Inferior parietal cortex (tissue), 1 donor: ENCODE results near the gene PRM3.

ENCODE experiments used
- DNase-seq: peaks from one replicate; pipeline ENCODE4 v3.0.0-alpha.2; 2016; ENCODE audit errors: extremely low spot score

PRM3 gene

DNA sequence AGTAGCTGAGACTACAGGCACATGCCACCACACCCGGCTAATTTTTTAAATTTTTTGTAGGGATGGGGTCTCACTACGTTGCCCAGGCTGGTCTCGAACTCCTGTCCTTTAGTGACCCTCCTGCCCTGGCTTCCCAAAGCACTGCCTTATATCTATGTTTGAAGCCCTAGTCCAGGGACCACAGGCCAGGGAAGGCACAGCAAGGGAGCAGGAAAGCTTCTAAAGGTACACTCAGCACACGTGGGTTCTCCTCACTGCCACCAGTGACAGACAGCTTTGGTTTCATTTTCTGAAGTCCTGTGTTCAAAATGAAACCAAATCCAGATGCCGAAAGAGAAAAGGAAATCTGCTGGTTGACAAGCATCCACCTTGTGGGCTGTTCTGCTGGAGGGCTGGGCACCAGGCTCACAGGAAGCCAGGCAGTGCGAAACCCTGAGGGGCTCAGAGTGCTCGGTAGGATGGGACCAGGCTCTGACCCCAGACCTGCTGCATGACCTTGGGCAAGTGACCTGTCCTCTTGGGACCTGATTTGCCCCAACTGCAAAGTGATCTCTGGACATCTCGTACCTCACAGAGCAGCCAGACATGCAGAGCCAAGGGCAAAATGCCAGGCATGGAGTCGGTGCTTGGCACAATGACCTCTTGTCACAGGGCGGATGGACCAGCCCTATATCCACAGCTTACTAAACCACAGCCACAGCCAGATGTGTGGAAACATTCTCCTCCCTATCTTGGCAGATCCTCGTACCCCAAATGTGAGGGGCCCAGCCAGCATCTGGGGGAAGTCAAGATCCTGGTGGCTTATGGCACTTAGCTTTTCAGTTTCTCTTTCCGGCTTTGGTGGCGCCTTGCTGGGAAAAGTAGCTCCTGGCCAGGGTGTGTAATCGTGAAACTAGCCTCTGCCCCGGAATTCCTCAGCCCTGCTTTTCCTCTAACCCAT is 14.6 kb downstream of the PRM3 start:
- peak; percentile 61 for DNase-seq

DNA sequence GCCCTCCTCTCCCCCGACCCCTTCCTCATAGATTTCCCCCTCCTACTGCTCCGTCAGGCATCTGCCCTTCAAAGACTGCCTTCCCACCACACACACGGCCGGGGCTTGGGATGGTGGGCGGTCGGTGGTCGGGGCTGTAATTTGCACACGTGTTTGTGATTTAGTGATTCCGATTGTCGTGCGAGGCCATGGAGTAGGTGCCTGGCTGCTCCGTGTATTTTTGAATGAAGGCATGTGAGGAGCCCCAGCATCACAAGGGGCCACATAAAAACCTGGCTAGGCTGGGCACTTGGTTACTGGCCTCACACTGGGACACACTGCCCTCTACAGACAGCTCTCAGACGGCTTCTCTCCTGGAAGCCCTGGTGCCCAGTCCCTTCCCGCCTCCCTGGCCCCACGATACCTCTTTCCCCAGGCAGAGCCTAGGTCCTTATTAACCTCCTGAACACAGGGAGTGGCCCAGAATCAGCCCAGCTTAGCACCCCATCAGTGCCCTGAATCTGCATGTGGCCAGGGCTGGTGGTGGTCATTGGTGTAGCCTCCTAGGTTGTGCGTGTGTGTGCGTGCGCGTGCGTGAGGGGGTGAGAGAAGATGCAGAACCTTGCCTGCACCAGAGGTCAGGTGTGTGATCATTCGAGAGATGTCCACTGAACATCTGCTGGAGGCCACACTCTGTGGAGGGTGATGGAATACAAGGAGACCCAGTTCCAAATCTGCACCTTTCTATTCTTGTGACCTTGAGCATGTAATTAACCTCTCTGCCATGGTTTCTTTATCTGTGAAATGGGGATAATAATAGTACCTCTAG is 16.1 kb downstream of the PRM3 start:
- DNase-seq, result peak; percentile 80

DNA sequence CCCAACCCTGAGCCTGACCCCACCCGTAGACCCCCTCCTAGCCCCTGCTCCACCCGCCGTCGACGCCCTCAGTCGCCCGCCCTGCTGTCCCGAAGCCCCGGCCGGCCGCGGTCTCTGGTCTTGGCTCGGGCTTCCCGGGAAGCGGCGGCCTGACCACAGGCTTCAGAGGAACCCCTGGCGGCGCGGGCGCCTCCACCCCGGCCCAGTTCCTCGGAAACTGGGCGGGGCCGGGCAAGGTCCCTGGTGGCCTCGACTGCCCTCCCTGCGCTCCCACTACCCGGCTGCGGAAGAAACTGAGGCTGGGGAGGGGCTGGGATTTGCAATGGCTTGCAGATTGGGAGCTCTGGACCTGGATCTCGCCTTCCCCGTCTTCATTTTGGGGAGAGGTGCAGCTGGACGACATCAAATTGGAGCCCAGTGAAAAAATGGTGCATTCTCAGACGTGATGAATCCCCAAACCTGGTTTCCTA is 16.7 kb downstream of the PRM3 start:
- DNase-seq, result no peak

DNA sequence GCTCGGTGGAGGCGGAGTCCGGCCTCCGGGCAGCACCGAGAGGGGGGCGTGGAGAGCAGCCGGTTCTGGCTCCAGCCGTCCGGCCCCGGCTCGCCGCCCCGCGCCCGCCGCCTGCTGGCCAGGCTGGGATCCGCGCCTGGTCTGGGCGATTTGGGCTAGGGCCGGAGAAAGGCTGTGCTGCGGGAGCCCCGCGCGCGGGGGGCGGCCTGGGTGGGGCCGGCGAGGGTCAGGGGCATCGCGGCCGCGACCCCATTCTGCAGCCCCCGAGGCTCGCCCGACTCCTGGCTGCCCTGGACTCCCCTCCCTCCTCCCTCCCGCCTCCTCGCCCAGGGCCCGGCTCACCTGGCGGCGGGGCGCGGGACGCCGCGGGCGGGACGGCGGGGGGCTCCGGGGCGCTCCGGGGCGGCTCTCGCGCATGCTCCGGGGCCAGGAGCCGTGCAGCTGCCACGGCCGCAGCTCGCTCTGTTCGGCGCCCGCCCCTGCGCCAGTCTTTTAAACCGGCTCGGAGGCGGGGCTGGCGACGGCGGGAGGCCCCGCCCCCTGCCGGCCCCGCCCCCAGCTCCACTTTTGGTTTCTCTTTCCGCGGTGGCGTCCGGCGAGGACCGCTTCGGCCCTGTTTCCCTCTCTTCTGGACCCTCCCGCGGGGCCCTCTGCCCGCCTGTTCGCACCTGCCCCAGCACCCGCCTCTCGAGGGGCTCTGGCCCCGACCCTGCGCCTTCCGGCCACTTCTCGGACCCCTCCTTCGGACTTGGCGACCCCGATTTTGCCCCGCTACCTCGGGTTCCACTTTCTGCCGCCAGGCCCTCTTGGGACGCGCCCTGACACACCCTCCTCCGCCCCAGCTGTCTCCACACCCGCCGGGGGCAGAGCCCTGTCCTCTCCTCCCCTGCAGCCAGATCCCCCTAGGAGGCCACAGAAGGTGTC is 17.4 kb downstream of the PRM3 start, which contains the start of gene SOCS1:
SOCS1 (minus strand) TSS at position 468 of the 924 bp plus-strand sequence. CDS start 726 bp downstream, outside the sequence.
- peak; percentile 79 for DNase-seq

DNA sequence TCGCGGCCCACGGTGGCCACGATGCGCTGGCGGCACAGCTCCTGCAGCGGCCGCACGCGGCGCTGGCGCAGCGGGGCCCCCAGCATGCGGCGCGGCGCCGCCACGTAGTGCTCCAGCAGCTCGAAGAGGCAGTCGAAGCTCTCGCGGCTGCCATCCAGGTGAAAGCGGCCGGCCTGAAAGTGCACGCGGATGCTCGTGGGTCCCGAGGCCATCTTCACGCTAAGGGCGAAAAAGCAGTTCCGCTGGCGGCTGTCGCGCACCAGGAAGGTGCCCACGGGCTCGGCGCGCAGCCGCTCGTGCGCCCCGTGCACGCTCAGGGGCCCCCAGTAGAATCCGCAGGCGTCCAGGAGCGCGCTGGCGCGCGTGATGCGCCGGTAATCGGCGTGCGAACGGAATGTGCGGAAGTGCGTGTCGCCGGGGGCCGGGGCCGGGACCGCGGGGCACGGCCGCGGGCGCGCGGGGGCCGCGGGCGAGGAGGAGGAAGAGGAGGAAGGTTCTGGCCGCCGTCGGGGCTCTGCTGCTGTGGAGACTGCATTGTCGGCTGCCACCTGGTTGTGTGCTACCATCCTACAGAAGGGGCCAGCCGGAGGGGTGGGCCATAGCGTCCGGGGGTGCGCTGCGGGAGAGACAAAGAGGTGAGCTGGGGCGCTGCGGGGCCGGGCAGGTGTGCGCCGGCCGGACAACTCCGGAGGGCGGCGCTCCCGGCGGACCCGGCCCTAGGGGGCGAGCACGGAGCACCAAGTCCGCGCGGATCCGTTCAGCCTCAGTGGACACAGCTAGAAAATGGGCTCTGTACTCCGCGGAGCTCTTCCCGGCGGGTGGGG is 18.3 kb downstream of the PRM3 start:
- DNase-seq, result no peak

DNA sequence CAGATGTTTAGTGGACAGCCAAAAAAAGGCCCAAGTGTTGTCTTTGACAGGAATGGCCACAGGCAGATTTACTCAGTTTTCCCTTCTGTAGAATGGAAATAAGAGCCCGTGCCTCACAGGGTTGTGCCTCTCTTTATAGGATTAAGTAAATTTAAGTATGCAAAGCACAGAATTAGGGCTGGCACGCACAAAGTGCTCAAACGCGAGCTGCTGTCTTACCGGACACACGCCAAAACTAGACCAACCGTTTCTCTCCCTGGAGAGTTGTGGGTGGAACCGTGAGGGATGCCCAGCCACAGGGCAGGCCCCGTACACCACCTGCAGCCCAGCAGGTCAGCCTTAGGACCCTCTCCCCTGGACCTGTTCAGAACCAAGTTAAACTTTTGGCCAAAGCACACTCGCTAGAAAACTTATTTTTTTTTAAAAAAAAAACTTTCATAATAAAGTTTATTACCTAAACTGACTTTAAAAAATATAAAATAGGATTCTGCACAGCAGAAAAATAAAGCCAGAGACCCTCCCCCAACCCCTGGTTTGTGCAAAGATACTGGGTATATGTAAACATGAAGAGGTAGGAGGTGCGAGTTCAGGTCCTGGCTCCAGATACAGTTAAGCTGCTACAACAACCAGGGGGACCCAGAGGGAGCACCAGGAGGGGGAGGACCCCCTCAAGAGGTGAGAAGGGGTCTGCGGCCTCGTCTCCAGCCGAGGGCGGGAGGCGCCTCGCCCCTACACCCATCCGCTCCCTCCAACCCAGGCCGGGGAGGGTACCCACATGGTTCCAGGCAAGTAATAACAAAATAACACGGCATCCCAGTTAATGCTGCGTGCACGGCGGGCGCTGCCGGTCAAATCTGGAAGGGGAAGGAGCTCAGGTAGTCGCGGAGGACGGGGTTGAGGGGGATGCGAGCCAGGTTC is 19.2 kb downstream of the PRM3 start:
- no peak for DNase-seq

DNA sequence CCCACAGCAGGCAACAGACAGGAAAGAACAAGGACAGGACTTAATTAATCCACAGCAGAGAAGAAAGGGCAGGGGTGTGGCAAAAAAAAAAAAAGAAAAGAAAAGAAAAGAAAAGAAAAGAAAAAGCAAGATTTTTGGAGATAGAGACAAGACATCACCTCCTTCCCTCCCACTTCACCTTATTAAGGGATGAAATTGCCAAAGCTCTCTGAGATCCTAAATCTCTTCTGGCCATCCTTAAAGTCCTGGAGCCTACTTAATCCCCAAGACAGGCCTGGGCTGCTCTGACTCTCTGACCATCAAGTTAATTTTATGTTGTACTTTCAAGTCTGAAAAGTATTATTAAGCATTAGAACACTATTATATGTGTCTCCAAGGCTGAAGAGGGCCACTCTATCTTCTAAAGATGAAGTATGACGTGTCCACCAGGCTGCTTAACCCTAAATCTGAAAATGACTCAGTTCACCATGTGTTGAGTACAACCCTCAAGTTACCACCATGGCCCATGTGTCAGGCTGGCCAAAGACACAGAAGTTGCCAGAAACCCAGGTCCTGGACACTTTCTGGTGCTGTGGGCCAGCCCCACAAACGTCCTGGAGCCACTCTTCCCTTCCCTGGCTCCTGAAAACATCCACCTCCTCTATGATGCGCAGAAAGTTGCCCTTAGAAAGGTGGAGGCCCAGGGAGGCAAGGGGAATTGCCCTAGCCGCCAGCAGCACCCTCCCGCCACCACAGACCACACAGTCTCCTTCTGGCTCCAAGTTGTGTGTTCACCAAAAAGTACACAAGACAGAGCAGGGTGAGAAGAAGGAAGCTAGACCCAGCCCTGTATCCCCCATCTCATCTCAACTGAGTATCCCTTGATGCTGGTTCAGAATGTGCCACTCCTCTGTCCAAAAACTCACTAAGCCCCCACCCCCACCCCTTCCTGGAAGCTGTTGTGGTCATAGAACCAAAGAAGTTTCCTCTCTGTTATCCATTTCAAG is 20.1 kb downstream of the PRM3 start:
- DNase-seq, result no peak

DNA sequence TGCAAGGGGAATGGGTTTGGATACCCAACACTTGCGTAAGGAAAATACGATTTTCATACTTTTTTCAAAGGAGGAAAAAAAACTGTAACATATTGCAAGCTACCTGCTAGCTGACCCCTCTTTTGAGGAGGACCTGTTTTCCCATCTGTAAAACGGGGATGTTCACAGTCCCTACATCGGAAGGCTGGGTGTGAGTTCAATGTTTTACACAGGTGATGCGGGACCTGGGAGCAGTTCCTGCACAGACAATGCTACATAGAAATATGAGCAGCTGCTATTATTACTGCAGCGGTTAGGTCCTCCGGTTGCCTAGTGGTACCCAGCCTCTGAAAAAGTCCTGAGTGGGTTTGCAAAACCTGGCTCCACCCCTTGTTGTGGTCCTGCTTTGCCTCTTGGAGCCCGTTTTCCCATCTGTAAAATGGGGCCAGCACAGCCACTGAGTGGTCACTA is 20.9 kb downstream of the PRM3 start:
- DNase-seq, result no peak

DNA sequence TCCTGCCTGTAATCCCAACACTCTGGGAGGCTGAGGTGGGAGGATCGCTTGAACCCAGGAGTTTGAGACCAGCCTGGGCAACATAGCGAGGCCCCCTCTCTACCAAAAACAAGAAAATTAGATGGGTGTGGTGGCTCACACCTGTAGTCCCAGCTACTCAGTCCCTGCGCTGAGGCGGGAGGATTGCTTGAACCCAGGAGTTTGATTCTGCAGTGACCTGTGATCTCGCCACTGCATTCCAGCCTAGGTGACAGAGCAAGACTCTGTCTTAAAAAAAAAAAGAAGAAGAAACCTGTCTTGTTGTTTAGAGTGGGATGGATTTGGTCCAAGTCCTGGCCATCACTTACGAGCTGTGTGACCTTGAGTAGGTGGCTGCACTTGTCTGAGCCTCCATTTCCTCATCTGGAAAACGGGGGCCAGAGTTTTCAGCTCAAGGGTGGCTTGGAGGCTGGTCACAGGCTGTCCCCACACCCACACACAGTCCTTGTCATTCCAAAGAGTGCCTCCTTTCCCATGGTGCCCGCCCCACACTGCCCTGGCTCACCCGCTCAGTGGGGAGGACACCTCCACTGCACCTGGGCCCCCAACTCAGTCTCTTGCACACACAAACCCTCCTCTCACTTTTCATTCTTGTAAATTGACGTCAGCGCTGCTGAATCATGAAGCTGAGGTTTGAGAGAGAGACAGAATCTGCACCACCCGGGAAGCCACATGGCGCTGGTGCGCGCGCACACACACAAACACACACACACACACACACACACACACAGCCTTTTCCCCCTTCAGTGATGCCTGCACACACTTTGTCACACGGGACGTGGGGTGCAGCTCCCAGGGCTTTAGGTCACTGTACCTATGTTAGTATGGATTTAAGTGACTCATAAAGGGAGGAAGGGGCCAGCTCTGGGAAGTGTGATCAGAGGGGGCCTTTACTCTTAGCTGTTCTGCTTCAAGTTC is 21.6 kb downstream of the PRM3 start:
- DNase-seq, result no peak

DNA sequence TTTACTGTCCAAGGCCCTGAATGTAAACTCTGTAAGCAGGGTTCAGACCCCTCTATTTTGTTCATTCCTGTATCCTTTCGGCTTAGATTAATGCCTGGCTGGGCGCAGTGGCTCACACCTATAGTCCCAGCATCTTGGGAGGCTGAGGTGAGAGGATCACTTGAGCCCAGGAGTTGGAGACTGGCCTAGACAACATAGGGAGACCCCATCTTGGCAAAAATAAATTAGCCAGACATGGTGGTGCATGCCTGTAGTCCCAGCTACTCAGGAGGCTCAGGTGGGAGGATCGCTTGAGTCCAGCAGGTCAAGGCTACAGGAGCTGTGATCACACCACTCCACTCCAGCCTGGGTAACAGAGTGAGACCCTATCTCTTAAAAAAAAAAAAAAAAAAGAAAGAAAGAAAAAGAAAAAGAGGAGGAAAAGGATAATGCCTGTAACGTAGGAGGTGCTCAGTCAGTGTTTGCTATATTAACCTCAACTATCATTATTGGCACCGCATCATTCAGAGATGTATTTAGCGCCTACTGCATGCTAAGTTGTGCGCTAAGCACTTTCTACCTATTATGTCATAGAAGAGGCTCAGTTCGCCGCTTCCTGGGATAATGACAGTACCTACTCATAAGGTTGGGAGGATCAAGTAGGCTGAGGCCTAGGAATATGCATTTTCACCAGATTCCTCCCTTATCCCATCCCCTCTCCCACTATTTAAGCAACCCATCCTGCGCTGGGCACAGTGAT is 22.5 kb downstream of the PRM3 start:
- no peak for DNase-seq

DNA sequence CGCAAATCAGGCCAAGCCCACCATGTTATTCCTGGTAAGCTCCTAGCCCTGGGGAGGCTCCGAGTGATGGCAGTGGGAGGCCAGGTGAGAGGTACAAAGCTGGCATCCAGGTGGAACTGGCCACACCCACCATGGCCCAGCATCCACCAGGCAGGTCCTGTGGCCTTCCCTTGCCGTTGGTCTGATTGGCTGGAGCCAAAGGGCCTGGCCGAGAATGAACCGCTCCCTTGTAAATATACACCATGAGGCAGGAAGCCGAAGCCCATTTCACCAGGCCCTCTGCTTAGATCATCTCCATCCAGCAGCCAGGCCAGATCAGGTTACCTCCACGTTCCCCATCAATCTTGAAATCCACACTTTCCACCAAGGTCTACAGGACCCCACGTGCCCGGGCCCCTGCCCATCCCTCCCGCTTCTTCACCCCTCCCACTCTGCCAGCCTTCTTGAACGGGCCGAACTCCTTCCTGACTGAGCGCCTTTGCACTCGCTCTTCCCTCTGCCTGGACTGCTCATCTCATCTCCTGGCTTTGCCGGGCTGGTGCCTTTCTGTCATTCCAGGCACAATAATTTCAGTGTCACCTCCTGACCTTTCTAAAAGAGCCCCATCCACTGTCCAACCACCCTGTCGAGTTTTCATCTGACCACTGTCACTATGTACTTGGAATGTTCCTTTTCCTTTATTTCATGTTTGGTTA is 23.2 kb downstream of the PRM3 start:
- DNase-seq, result no peak

DNA sequence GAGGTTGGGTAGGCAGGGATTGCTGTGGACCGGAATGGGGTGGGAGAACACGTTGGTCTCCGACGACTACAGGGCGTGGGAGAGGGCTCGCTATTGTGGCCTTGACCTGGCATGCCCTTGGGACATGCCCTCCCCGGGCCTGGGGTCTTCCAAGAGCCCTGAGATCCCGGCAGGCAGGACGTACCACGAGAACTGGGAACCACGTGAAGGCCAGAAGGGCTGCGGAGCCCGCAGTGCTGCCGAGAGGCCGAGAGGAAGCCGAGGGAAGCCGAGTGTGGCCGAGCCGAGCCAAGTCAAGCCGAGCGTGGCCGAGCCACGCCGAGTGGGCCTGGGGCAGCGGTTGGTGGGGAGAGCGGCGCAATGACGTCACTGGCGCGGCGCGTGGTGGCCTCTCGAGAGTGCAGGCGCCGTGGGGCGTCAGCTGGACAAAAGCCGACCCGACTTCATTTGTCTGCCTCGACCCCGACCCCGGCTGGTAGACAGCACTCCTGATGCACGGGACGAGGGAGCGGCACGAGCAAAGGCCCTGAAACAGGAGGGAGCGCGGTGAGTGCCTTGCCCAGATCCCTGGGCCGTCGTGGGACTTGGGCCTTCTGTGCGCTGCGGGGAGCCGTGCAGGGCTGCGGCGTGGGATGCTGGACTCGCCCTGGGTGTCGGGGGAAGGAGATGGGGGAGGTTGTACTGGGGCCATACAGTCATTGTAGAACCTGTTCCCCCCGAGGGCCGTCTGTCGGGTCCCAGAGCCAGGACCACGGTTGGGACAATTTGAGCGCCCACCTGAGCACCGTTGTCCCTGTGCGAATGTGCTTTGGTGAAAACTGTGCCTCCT is 24.0 kb downstream of the PRM3 start:
- no peak for DNase-seq

DNA sequence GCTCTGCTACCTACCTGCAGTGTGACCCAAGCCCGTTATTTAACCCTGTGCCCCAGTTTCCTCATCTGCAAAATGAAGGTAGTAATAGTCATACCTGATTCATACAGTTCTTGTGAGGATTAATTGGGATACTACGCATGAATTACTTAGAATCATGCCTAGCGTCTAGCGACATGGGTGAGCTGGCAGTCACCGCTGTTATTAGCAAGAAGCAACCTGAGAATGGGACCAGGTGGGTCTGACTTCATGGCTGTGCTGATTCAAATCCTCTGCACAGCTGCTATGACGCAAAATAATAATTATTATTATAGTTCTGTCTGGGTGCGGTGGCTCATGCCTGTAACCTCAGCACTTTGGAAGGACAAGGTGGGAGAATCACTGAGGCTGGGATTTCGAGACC is 25.3 kb downstream of the PRM3 start:
- no peak for DNase-seq

DNA sequence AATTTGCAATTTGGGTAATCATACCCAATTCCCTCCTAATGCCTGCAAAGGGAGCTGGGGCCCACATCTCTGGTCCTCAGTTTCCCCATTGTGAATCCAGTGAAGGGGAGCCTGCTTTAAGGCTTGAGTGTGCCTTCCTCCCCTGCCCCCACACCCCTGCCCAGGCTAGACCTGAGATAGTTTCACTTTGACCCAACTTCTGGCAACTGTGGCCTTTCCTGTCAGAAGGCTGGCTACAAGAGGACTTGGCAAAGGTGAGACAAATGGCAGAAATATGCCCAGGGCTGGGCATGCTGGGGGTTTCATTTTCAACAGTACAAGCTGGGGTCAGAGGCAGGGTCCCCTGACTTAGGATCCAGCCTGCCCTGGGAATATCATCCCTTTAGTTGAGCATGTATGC is 27.4 kb downstream of the PRM3 start:
- no peak for DNase-seq

DNA sequence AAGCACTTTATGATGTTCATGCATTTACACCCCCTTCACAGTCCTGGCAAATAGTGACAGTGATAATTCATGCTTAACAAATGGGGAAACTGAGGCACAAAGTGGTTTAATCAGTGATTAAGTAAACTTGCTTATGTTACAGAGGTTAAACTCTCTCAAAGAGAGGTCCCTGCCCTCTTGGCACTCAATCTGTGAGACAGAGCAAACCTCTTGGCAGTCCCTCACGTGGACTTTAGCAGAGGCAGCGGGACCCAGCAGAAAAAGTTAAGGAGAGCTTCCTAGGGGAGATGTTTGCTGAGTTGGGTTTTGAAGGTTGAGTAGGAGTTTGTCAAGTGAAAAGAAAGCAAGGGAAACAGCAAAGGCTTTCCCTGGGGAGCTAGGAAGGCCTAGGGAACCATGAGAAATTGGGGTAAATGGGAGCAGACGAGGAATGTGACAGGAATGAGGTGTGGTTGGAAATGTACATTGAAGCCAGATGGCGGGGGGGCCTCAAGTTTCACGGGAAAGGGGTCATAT is 28.1 kb downstream of the PRM3 start:
- no peak for DNase-seq
